ENCODE data around the gene DNAH1.

Gene DNAH1

GRCh38 chr3:52443791-52444687, 127.9 kb downstream of the DNAH1 start:
- no peak for DNase-seq

- peak in 2 of 56 donors; percentile 11 to 21 for DNase-seq
These were observed 129.0 kb downstream of the DNAH1 start, which contains the start of gene SEMA3G for GRCh38 chr3:52444860-52445793. Gene SEMA3G, minus strand, starts transcription at chr3:52445103. Its CDS starts 76 bp downstream, at chr3:52445027.

GRCh38 chr3:52446042-52446441, 129.9 kb downstream of the DNAH1 start:
- no peak for DNase-seq

- peak in 39 of 56 donors; percentile 9 to 70 (median 26) for DNase-seq
These were observed 130.8 kb downstream of the DNAH1 start for GRCh38 chr3:52446631-52447511.

GRCh38 chr3:52447512-52448355, 131.6 kb downstream of the DNAH1 start:
- DNase-seq = no peak

Measured in nucleus accumbens (tissue), 56 donors.